HepG2 (cell line): ENCODE results near the gene ELN.

ENCODE experiments used
- ELF4 ChIP-seq: sonication (generic); formaldehyde crosslinking; IDR thresholded peaks from 2 replicates; pipeline ENCODE4 v1.5.0; 2020; ENCODE audit warnings: missing genetic modification reagents, mild to moderate bottlenecking, moderate library complexity, borderline replicate concordance
- FLYWCH1 ChIP-seq: sonication (generic); formaldehyde crosslinking; IDR thresholded peaks from 2 replicates; pipeline ENCODE4 v1.8.1; 2023; ENCODE audit warnings: mild to moderate bottlenecking, missing genetic modification reagents
- HOXA7 ChIP-seq: sonication (generic); formaldehyde crosslinking; IDR thresholded peaks from 2 replicates; pipeline ENCODE4 v1.8.1; 2022; ENCODE audit warnings: mild to moderate bottlenecking, missing genetic modification reagents, moderate library complexity
- JUN ChIP-seq: sonication (generic); formaldehyde crosslinking; IDR thresholded peaks from 2 replicates; pipeline ENCODE4 v1.4.0; 2020; ENCODE audit warnings: mild to moderate bottlenecking, missing genetic modification reagents
- TARDBP ChIP-seq: sonication (generic); formaldehyde crosslinking; IDR thresholded peaks from 2 replicates; pipeline ENCODE4 v1.8.0; 2022; ENCODE audit warnings: mild to moderate bottlenecking, missing genetic modification reagents
- ZNF24 ChIP-seq: fragments of 450-650 bp; IDR thresholded peaks from 2 replicates; pipeline ENCODE4 v1.6.1; 2017; ENCODE audit warnings: antibody characterized with exemption, mild to moderate bottlenecking
- TF ChIP-seq, protein P1 (sequence below): sonication (generic); formaldehyde crosslinking; IDR thresholded peaks from 2 replicates; pipeline ENCODE4 v1.5.0; 2020; ENCODE audit warnings: mild to moderate bottlenecking, missing genetic modification reagents, moderate library complexity
- TF ChIP-seq, protein P2 (sequence below): IDR thresholded peaks from 2 replicates; pipeline ENCODE4 v1.6.1; 2012; ENCODE audit warnings: inconsistent platforms
- TF ChIP-seq, protein P3 (sequence below): sonication (generic); formaldehyde crosslinking; conservative IDR thresholded peaks from 2 replicates; pipeline ENCODE4 v1.4.0; 2020; ENCODE audit warnings: missing genetic modification reagents

DNA sequence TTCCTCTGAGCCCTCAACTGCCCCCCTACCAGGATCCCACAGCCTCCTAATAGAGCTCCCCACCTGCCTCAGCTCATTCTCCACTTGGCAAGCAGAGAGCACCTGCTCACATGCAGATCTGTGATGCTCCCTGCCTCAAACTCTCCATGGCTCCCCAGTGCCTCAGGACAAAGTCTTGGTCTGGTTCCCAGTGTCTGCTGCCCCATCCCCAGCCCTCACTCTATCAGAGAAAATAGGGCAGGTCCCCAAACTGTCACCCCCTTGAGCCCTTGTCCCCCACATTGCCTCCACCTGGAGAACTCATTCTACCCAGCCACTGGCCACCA, 20.8 kb upstream of the ELN start:
- TF ChIP-seq, protein P1, sequence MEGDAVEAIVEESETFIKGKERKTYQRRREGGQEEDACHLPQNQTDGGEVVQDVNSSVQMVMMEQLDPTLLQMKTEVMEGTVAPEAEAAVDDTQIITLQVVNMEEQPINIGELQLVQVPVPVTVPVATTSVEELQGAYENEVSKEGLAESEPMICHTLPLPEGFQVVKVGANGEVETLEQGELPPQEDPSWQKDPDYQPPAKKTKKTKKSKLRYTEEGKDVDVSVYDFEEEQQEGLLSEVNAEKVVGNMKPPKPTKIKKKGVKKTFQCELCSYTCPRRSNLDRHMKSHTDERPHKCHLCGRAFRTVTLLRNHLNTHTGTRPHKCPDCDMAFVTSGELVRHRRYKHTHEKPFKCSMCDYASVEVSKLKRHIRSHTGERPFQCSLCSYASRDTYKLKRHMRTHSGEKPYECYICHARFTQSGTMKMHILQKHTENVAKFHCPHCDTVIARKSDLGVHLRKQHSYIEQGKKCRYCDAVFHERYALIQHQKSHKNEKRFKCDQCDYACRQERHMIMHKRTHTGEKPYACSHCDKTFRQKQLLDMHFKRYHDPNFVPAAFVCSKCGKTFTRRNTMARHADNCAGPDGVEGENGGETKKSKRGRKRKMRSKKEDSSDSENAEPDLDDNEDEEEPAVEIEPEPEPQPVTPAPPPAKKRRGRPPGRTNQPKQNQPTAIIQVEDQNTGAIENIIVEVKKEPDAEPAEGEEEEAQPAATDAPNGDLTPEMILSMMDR (CRISPR knock-in tag), result no peak
- TF ChIP-seq, protein P2, sequence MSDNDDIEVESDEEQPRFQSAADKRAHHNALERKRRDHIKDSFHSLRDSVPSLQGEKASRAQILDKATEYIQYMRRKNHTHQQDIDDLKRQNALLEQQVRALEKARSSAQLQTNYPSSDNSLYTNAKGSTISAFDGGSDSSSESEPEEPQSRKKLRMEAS, result no peak
- TF ChIP-seq ELF4 (CRISPR knock-in tag) (no peak), ZNF24 (no peak), HOXA7 (no peak), TARDBP (CRISPR knock-in tag) (no peak), JUN (CRISPR knock-in tag) (no peak), FLYWCH1 (CRISPR knock-in tag) (no peak)
- TF ChIP-seq, protein P3, sequence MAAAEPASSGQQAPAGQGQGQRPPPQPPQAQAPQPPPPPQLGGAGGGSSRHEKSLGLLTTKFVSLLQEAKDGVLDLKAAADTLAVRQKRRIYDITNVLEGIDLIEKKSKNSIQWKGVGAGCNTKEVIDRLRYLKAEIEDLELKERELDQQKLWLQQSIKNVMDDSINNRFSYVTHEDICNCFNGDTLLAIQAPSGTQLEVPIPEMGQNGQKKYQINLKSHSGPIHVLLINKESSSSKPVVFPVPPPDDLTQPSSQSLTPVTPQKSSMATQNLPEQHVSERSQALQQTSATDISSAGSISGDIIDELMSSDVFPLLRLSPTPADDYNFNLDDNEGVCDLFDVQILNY (CRISPR knock-in tag), result no peak
